NCI-H1694 (cell line): Measurements from ENCODE around the gene GJA3.

ENCODE experiments used
- DNase-seq: peaks from one replicate; lab custom pipeline; 2025; lab: John Stamatoyannopoulos, UW

The GJA3 gene

DNA sequence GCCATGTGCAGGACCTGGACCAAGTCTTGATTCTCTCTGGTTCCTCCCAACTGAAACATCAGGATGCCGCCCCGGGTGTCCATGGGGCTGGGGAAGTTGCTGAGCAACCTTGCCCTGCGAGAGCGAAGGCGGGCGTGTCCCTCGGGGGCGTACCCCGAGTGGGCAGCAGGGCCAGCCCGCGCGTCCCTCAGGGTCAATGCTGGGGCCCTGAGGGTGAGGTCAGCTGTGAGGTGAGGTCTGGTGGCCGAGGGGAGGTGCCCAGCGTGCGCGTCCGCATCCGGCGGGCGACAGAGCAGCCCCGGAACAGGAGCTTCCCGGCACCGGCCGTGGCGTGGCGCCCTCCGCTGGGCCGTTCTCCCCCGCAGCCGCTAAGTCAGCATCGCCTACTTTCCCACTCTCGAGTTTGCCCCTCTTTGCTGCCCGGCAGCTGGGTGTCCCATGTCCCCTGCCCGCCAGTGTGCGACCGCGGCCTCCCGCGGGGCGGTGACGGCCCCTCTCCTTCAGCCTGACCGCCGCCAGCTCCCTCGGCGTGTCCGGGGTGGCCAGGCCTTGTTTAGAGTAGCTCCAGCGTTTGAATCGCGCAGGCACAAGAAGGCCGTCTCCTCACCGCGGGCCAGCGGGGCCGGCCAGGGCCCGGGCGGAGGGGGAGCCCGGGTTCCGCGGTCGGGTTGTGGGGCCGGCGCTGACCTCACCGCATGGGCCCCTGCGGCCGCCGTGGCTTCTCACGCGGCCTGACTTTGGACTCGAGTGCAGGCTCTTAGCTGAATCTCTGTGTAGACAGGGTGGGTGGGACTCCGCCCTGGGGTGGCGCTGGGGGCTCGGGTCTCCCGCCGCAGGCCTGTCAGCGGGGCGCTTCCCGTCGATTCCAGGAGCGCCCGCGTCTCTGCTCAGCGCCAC lies 33.0 kb downstream of the GJA3 start:
- DNase-seq, result no peak

DNA sequence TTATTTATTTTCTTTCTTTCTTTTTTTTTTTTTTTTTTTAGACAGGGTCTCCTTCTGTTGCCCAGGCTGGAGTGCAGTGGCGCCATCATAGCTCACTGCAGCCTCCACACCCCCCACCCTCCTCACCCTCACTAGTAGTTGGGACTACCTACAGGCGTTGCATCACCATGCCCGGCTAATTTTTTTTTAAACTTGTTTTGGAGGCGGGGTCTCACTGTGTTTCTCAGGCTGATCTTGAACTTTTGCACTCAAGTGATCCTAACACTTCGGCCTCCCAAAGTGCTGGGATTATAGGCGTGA lies 33.6 kb downstream of the GJA3 start:
- no peak for DNase-seq

- DNase-seq, result no peak
Observed at GRCh38 chr13:20126541-20127261, 34.2 kb downstream of the GJA3 start.

GRCh38 chr13:20125783-20126165 lies 35.1 kb downstream of the GJA3 start:
- no peak for DNase-seq

GRCh38 chr13:20125129-20125782 lies 35.6 kb downstream of the GJA3 start:
- DNase-seq, result no peak

- no peak for DNase-seq
Observed at GRCh38 chr13:20124303-20124702, 36.5 kb downstream of the GJA3 start.

DNA sequence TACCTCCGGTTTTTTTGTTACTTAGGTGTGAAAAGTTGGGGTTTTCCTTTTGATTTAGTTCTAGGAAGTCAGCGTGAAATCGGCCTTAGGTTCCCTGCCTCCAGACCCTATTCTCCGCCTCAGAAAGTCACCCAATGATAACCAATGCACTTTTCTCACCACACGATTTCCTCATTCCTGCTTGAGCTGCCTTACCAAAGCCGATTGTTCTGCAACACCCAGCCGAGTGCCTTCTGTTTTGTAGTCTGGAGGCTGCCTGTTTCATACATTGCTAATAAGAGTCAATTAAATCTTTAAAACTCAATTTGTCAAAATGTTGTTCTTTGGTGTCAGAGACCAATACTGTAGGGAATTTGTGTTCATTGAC lies 39.7 kb downstream of the GJA3 start:
- no peak for DNase-seq

DNA sequence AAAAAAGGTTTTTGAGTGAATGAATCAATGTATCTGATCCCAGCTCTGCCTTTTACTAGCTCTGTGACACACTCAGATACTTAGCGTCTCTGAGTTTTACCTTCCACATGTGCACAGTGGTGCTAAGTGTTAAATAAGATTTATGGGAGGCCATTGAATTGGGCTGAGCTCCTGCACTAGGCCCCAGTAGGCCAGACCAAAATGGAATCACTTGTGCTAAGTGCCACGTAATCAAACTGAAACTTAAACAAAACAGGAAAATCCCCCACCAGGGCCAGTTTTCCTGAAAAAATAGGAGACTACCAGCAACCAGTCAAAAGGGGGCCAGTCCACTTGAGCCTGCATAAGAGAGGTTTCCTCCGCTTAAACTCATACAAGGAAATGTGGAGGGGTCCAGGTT lies 40.9 kb downstream of the GJA3 start:
- DNase-seq, result no peak

- no peak for DNase-seq
Observed at GRCh38 chr13:20118268-20119140, 42.3 kb downstream of the GJA3 start.

GRCh38 chr13:20116213-20116612 lies 44.6 kb downstream of the GJA3 start:
- DNase-seq, result no peak

DNA sequence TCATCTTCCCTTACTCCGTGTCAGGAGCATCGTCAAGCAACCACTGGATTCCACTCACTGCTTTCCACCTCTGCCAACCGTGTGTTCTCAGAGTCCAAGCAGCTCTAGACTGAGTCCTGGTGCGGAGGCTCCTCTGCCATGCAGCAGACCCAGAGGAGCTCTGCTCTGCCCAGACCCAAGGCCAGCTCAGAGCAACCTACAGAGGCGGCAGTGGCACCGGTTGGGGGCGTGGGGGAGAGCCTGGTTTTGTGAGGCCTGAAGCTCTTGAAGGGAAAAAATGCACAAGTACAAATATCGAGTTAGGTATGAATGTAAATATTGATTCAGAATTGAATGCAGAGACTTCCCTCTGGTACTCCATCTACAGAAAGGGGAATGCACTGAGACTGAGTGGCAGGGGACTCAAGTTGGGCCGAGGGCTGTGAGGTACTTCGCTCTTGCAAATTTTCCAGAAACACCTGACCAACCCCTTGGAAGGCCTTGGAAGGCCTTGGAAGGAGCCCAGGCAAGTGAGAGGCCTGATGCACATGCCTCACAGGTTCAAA lies 46.7 kb downstream of the GJA3 start:
- no peak for DNase-seq

- DNase-seq, result no peak
Observed at GRCh38 chr13:20109037-20109436, 51.8 kb downstream of the GJA3 start.

GRCh38 chr13:20106742-20107141 lies 54.1 kb downstream of the GJA3 start:
- no peak for DNase-seq

- DNase-seq, result no peak
Observed at GRCh38 chr13:20105161-20105689, 55.6 kb downstream of the GJA3 start.

GRCh38 chr13:20102525-20103180 lies 58.2 kb downstream of the GJA3 start:
- no peak for DNase-seq

DNA sequence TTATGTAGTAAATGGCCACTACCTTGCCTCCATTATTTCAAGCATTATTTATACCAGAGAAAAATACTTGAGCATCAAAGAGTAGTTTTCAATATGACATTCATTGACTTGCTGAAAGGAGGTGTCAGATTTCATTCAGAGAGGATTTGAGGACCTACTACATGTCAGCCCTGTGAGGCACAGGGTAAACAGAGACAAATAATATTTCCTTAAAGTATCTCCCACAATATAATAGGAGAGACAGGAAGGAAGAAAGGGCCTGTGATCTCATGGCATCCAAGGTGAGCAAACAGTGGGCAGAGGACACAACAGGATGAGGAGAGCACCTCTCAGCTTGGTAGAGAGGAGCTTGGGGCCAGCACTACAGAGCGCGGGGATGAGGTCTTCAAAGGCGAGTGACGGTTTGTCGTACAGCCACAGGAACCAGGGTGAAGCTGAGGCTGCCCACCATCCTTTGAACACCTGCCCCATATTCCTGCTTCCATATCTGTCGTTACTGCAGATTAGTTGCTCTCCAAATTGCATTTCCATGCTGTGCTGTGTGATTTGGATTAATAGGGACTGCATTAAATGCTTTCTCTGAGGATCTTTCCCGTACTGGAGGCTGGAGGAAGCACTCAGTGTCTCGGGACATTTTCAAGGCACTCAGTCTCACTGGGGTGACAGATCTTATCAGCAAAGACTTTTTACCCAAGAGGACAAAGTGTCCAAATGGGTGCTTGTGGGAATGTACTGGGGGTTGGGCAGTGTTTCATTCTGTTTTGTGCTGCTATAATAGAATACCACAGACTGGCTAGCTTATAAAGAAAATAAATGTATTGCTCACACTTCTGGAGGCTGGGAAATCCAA lies 59.2 kb downstream of the GJA3 start:
- no peak for DNase-seq

- no peak for DNase-seq
Observed at GRCh38 chr13:20099319-20099718, 61.5 kb downstream of the GJA3 start.

GRCh38 chr13:20093951-20094350 lies 66.9 kb downstream of the GJA3 start:
- no peak for DNase-seq

GRCh38 chr13:20090349-20090748 lies 70.5 kb downstream of the GJA3 start:
- DNase-seq, result no peak
